SU-DHL-6 (cell line): ENCODE measurements around the gene ITPRIPL1.

Experiments used
- H2AFZ ChIP-seq: fragments of 200-600 bp; sonication (generic); 2 replicates; pipeline ENCODE4 v1.6.1; 2014; ENCODE audit warnings: low read depth, mild to moderate bottlenecking, moderate library complexity, mixed read lengths, antibody characterized with exemption, low read length; ENCODE audit not compliant: severe bottlenecking
- H3F3A ChIP-seq: fragments of 200-600 bp; shearing (Covaris generic); 2 replicates; pipeline ENCODE4 v1.6.0; 2016; ENCODE audit warnings: antibody characterized with exemption, mild to moderate bottlenecking; ENCODE audit not compliant: insufficient read depth
- H3K27ac ChIP-seq: fragments of 200-600 bp; sonication (generic); 2 replicates; pipeline ENCODE4 v1.5.1; 2016; ENCODE audit warnings: low read depth, mild to moderate bottlenecking, low read length, moderate library complexity, mixed read lengths
- H3K27me3 ChIP-seq: fragments of 200-600 bp; sonication (generic), shearing (Covaris generic); 2 replicates; pipeline ENCODE4 v1.6.0; 2014; ENCODE audit warnings: mild to moderate bottlenecking, low read length
- H3K36me3 ChIP-seq: fragments of 200-600 bp; sonication (generic); 2 replicates; pipeline ENCODE4 v1.6.1; 2014; ENCODE audit warnings: mild to moderate bottlenecking, low read length, mixed read lengths
- H3K4me2 ChIP-seq: fragments of 300-600, 200-600 bp; shearing (Covaris generic), sonication (generic); 2 replicates; pipeline ENCODE4 v1.6.0; 2014; ENCODE audit warnings: low read length, low read depth, mild to moderate bottlenecking; ENCODE audit not compliant: poor library complexity, severe bottlenecking
- H3K4me3 ChIP-seq: fragments of 200-600 bp; sonication (generic); 2 replicates; pipeline ENCODE4 v1.5.1; 2014; ENCODE audit warnings: antibody characterized with exemption, low read length, mild to moderate bottlenecking, mixed read lengths; ENCODE audit not compliant: insufficient read depth, poor library complexity, severe bottlenecking
- H3K79me2 ChIP-seq: fragments of 200-600 bp; sonication (generic); 2 replicates; pipeline ENCODE4 v1.6.1; 2014; ENCODE audit warnings: mild to moderate bottlenecking, low read length, moderate library complexity; ENCODE audit not compliant: insufficient read depth
- H3K9ac ChIP-seq: fragments of 200-600 bp; sonication (generic); 2 replicates; pipeline ENCODE4 v1.7.0; 2014; ENCODE audit warnings: mild to moderate bottlenecking, low read length
- H3K9me2 ChIP-seq: fragments of 200-600 bp; sonication (generic); replicated peaks from 2 replicates; pipeline ENCODE4 v1.6.1; 2014; ENCODE audit warnings: low read length; ENCODE audit not compliant: insufficient read depth
- H3K9me3 ChIP-seq: fragments of 200-600 bp; sonication (generic); 2 replicates; pipeline ENCODE4 v1.6.1; 2014; ENCODE audit warnings: low read length, mixed read lengths; ENCODE audit not compliant: insufficient read depth
- H4K20me1 ChIP-seq: fragments of 200-600 bp; sonication (generic); 2 replicates; pipeline ENCODE4 v1.6.1; 2014; ENCODE audit warnings: low read depth, mild to moderate bottlenecking, antibody characterized with exemption, low read length, moderate library complexity, mixed read lengths
- CTCF ChIP-seq: fragments of 200-600 bp; sonication (generic); IDR thresholded peaks from one replicate; pipeline ENCODE4 v1.5.1; 2017; ENCODE audit warnings: antibody characterized with exemption, mild to moderate bottlenecking, low read length, moderate library complexity; ENCODE audit not compliant: insufficient read depth, poor library complexity, severe bottlenecking
- EZH2phosphoT487 ChIP-seq: fragments of 200-600 bp; sonication (generic), shearing (Covaris generic); conservative IDR thresholded peaks from 2 replicates; pipeline ENCODE4 v1.6.1; 2018; ENCODE audit warnings: mild to moderate bottlenecking, antibody characterized with exemption, low read length, moderate library complexity, mixed read lengths

ITPRIPL1 gene

GRCh38 chr2:96344011-96344410 lies 18.9 kb downstream of the ITPRIPL1 start:
- Histone ChIP-seq H3K27ac (no peak overlapping the region), H3K4me2 (no peak overlapping the region), H4K20me1 (0 out of 2 replicates have a peak, but pooled peaks cover 3% of the 10 kb centered on the region), H2AFZ (no peak overlapping the region), H3K36me3 (peaks cover 40% of the 10 kb centered on the region), H3F3A (no peaks in the 10 kb centered on the region), H3K9ac (no peak overlapping the region), H3K79me2 (peaks cover 56% of the 10 kb centered on the region), H3K9me3 (no peaks in the 10 kb centered on the region), H3K9me2 (no peaks in the 10 kb centered on the region), H3K27me3 (no peaks in the 10 kb centered on the region), H3K4me3 (no peak overlapping the region)
- TF ChIP-seq CTCF = no peak
- no peak for TF ChIP-seq EZH2phosphoT487

- TF ChIP-seq CTCF (no peak), EZH2phosphoT487 (no peak)
- peaks cover 42% of the 10 kb centered on the region for H3K79me2 ChIP-seq
- no peaks in the 10 kb centered on the region for H3K9me3 ChIP-seq
- H3K4me2 ChIP-seq = no peak overlapping the region
- no peaks in the 10 kb centered on the region for H3F3A ChIP-seq
- H3K9ac ChIP-seq = no peak overlapping the region
- H3K27ac ChIP-seq = no peak overlapping the region
- 0 out of 2 replicates have a peak, but pooled peaks cover 3% of the 10 kb centered on the region for H4K20me1 ChIP-seq
- H3K36me3 ChIP-seq = peaks cover 48% of the 10 kb centered on the region
- no peaks in the 10 kb centered on the region for H3K27me3 ChIP-seq
- H3K4me3 ChIP-seq = no peak overlapping the region
- no peak overlapping the region for H2AFZ ChIP-seq
- H3K9me2 ChIP-seq = no peaks in the 10 kb centered on the region
Measured at GRCh38 chr2:96345438-96345837, 20.3 kb downstream of the ITPRIPL1 start.

- Histone ChIP-seq H3K4me3 (no peak overlapping the region), H3K9me3 (no peaks in the 10 kb centered on the region), H2AFZ (no peak overlapping the region), H3K9ac (no peak overlapping the region), H3K36me3 (peaks cover 48% of the 10 kb centered on the region), H3K27ac (no peak overlapping the region), H3F3A (no peaks in the 10 kb centered on the region), H3K27me3 (no peaks in the 10 kb centered on the region), H3K9me2 (no peaks in the 10 kb centered on the region), H3K4me2 (no peak overlapping the region), H4K20me1 (0 out of 2 replicates have a peak, but pooled peaks cover under 1% of the 10 kb centered on the region), H3K79me2 (peaks cover 37% of the 10 kb centered on the region)
- no peak for TF ChIP-seq CTCF
- TF ChIP-seq EZH2phosphoT487 = no peak
Measured at GRCh38 chr2:96345868-96346462, 20.8 kb downstream of the ITPRIPL1 start.

- Histone ChIP-seq H3K9ac (no peak overlapping the region), H3K27me3 (no peaks in the 10 kb centered on the region), H3K9me2 (no peaks in the 10 kb centered on the region), H3K79me2 (peaks cover 23% of the 10 kb centered on the region), H3K36me3 (peaks cover 40% of the 10 kb centered on the region), H3K27ac (no peak overlapping the region), H4K20me1 (no peaks in the 10 kb centered on the region), H3K4me2 (no peak overlapping the region), H3F3A (no peaks in the 10 kb centered on the region), H3K9me3 (no peaks in the 10 kb centered on the region), H3K4me3 (no peak overlapping the region), H2AFZ (no peak overlapping the region)
- TF ChIP-seq EZH2phosphoT487 = no peak
- no peak for TF ChIP-seq CTCF
Measured at GRCh38 chr2:96347395-96347794, 22.3 kb downstream of the ITPRIPL1 start.
